Natural killer cell (primary cell): ENCODE results near the gene VPS37D. TPM values are rescaled to one million over a fixed set of nuclear protein-coding genes. Genes with fewer than 3 reads are reported as not detected.
A peak's percentile ranks its signal among the peaks of the same experiment; 100 is the strongest.

Experiments used
- ATAC-seq, 3 donors: fragments of 150-1000 bp in 2 of 3; fragments of 200-7000 bp in 1 of 3; cut with Tn5 transposase; 1 replicate in 1 of 3; 2 replicates in 2 of 3; pipeline ENCODE4 v1.10.0; 2021; ENCODE audit warnings: mild to moderate bottlenecking in 2 of 3, moderate library complexity in 2 of 3
- DNase-seq, 2 donors: peaks; one replicate each; pipeline versions ENCODE4 v3.0.0 to v3.0.0-alpha.2; 2013 to 2021; ENCODE audit warnings: mixed read lengths in 1 of 2
- H3K27ac ChIP-seq: one replicate; pipeline ENCODE4 v1.5.1; 2013; ENCODE audit warnings: mild to moderate bottlenecking, low read length
- H3K27me3 ChIP-seq: one replicate; pipeline ENCODE4 v1.6.1; 2013; ENCODE audit warnings: low read length; ENCODE audit not compliant: control insufficient read depth, insufficient read depth
- H3K36me3 ChIP-seq: one replicate; pipeline ENCODE4 v1.6.1; 2013; ENCODE audit warnings: low read length; ENCODE audit not compliant: control insufficient read depth, insufficient read depth
- H3K4me1 ChIP-seq: one replicate; pipeline ENCODE4 v1.6.1; 2013; ENCODE audit warnings: low read length; ENCODE audit not compliant: control insufficient read depth, insufficient read depth
- H3K4me3 ChIP-seq: one replicate; pipeline ENCODE4 v1.5.1; 2013; ENCODE audit warnings: low read length
- H3K9me3 ChIP-seq: one replicate; pipeline ENCODE4 v1.6.1; 2013; ENCODE audit warnings: low read length; ENCODE audit not compliant: control insufficient read depth, insufficient read depth
- H3K27ac Mint-ChIP-seq, 2 donors: one replicate each; pipeline ENCODE4 v1.8.0; 2022; ENCODE audit warnings: mild to moderate bottlenecking in 2 of 2, mixed read lengths in 2 of 2, moderate library complexity in 1 of 2
- H3K27me3 Mint-ChIP-seq, 2 donors: one replicate each; pipeline ENCODE4 v1.8.0; 2022; ENCODE audit warnings: low read depth in 2 of 2, mixed read lengths in 2 of 2
- H3K36me3 Mint-ChIP-seq: one replicate; pipeline ENCODE4 v1.8.0; 2022; ENCODE audit warnings: mixed read lengths
- H3K4me1 Mint-ChIP-seq, 2 donors: one replicate each; pipeline ENCODE4 v1.8.0; 2022; ENCODE audit warnings: mixed read lengths in 2 of 2
- H3K4me3 Mint-ChIP-seq: one replicate; pipeline ENCODE4 v1.8.0; 2022; ENCODE audit warnings: mild to moderate bottlenecking, moderate library complexity, mixed read lengths
- H3K9me3 Mint-ChIP-seq, 2 donors: one replicate each; pipeline ENCODE4 v1.8.0; 2022; ENCODE audit warnings: mixed read lengths in 2 of 2
- CTCF ChIP-seq: fragments of 200-600 bp; IDR thresholded peaks from one replicate; pipeline ENCODE4 v1.8.0; 2022; ENCODE audit warnings: antibody characterized with exemption
- WGBS: methylation state at CpG from one replicate; pipeline ENCODE4 v1.1.7; 2013; ENCODE audit warnings: missing lambda C conversion rate; ENCODE audit not compliant: insufficient coverage; 5-methylcytosine and 5-hydroxymethylcytosine counted together
- intact Hi-C: fragments of 100-400 bp; cut with micrococcal nuclease; formaldehyde crosslinking; loops from one replicate; pipeline ENCODE4 v1.14.2; 2022
- total RNA-seq, 4 donors: library from RNA; stranded (reverse); fragments of 120-200 nt in 1 of 4; gene quantifications; one replicate each; pipeline versions ENCODE4 v1.2.3 to v1.2.4, GENCODE V29; 2013 to 2022

Gene VPS37D
- total RNA-seq, 3 donors from 2014 or later (not counting 1 experiment from before 2014, with no cell fraction given): 0.40 to 0.83 (median 0.48) TPM

- Mint-ChIP-seq H3K9me3 (no peaks in the 10 kb centered on the region), H3K27ac (peak overlapping the region in 1 of 2 donors; percentile 2), H3K4me3 (peak overlapping the region; percentile 54), H3K36me3 (no peaks in the 10 kb centered on the region), H3K4me1 (peaks cover 0 to 16% of the 10 kb centered on the region in 2 donors), H3K27me3 (peaks cover 46 to 50% of the 10 kb centered on the region in 2 donors)
- no peak overlapping the region for H3K4me3 ChIP-seq
- peaks cover 24% of the 10 kb centered on the region for H3K27me3 ChIP-seq
- intact Hi-C loops: no loop called here
- H3K27ac ChIP-seq: no peak overlapping the region
- no peaks in the 10 kb centered on the region for H3K36me3 ChIP-seq
- ATAC-seq (peak; percentile 57 to 81 (median 76)), DNase-seq (peak; percentile 23 to 66)
- H3K9me3 ChIP-seq: no peaks in the 10 kb centered on the region
- peak; percentile 2 for TF ChIP-seq CTCF
- 3% methylated on average over 62 of the region's 62 CpGs for WGBS
- peaks cover 5% of the 10 kb centered on the region for H3K4me1 ChIP-seq
Observed at GRCh38 chr7:73647725-73648592, 19.7 kb upstream of the VPS37D start.

DNA sequence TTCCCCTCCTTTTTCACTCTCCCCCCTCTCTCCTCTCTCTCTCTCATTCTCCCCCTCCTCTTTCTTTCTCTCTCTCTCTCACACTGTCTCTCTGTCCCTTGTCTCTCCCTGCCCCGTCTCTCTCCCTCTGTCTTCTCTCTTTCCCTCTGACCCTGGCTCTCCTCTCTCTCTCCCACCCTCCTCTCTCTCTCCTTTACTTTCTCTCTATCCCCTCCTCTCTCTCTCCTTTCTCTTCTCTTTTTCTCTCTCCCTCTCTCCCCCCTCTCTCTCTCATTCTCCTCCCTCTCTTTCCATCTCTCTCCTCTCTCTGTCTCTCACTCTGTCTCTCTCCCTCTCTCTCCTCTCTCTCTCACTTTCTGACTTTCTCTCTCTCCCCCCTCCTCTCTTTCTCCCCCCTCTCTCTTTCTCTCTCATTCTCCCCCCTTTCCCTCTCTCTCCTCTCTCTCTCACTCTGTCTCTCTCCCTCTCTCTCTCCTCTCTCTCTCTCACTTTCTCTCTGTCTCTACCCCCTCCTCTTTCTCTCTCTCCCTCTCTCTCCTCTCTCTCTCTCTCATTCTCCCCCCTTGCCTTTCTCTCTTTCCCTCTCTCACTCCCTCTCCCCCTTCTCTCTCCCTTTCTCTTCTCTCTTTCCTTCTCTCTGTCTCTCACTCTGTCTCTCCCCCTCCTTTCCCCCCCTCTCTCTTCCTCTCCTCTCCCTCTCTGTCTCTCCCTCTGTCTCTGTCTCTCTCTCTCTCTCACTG lies 18.9 kb upstream of the VPS37D start:
- peak overlapping the region; percentile 54 for H3K4me3 Mint-ChIP-seq
- no peaks in the 10 kb centered on the region for H3K9me3 Mint-ChIP-seq
- Histone ChIP-seq H3K27me3 (peaks cover 21% of the 10 kb centered on the region), H3K4me3 (no peak overlapping the region), H3K4me1 (peaks cover 5% of the 10 kb centered on the region), H3K27ac (no peak overlapping the region), H3K36me3 (no peaks in the 10 kb centered on the region), H3K9me3 (no peaks in the 10 kb centered on the region)
- intact Hi-C loops: no loop called here
- no peak for ATAC-seq
- H3K36me3 Mint-ChIP-seq: no peaks in the 10 kb centered on the region
- 58% methylated on average over 1 of the region's 1 CpG for WGBS
- TF ChIP-seq CTCF: no peak
- peaks cover 46 to 53% of the 10 kb centered on the region in 2 donors for H3K27me3 Mint-ChIP-seq
- peaks cover 0 to 16% of the 10 kb centered on the region in 2 donors for H3K4me1 Mint-ChIP-seq
- H3K27ac Mint-ChIP-seq: peak overlapping the region in 1 of 2 donors; percentile 2
- DNase-seq: no peak

DNA sequence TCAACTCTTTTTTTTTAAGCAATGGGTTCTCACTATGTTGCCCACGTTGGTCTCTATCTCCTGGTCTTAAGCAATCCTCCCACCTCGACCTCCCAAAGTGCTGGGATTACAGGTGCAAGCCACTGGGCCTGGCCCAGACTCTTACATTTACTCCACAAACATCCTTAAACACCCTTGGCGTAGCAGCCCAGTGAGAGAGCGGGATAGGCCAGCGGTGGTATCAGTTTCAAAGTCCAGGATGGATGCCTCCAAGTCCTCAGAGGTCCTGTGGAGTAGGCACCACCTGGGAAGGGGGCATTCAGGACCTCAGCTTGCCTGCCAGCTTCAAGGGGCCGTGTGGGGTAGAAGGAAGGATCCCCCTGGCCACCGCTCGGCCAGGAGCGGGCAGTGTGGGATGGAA lies 18.1 kb upstream of the VPS37D start:
- H3K4me1 ChIP-seq: peaks cover 5% of the 10 kb centered on the region
- no peak overlapping the region for H3K4me3 Mint-ChIP-seq
- H3K27ac Mint-ChIP-seq: no peak overlapping the region
- intact Hi-C loops: no loop called here
- DNase-seq (no peak), ATAC-seq (no peak)
- H3K4me1 Mint-ChIP-seq: peaks cover 0 to 16% of the 10 kb centered on the region in 2 donors
- 33% methylated on average over 8 of the region's 9 CpGs for WGBS
- no peaks in the 10 kb centered on the region for H3K9me3 ChIP-seq
- no peaks in the 10 kb centered on the region for H3K36me3 Mint-ChIP-seq
- TF ChIP-seq CTCF: no peak
- H3K4me3 ChIP-seq: no peak overlapping the region
- no peak overlapping the region for H3K27ac ChIP-seq
- H3K9me3 Mint-ChIP-seq: no peaks in the 10 kb centered on the region
- no peaks in the 10 kb centered on the region for H3K36me3 ChIP-seq
- H3K27me3 Mint-ChIP-seq: peaks cover 44 to 53% of the 10 kb centered on the region in 2 donors
- peaks cover 21% of the 10 kb centered on the region for H3K27me3 ChIP-seq
